Measurements from ENCODE around the gene TUT4.
A peak's percentile ranks its signal among the peaks of the same experiment; 100 is the strongest.

GRCh38 chr1:52404975-52405338, 147.9 kb downstream of the TUT4 start:
- TF ChIP-seq CTCF (IDR thresholded peaks at IDR 0.05) (peak in 1 of 3 donors; percentile 8), POLR2A (IDR thresholded peaks at IDR 0.05) (no peak), POLR2AphosphoS5 (IDR thresholded peaks at IDR 0.05) (no peak)

All from breast epithelium (tissue), 3 donors.